Measurements from ENCODE around the gene LRCH1.

DNA sequence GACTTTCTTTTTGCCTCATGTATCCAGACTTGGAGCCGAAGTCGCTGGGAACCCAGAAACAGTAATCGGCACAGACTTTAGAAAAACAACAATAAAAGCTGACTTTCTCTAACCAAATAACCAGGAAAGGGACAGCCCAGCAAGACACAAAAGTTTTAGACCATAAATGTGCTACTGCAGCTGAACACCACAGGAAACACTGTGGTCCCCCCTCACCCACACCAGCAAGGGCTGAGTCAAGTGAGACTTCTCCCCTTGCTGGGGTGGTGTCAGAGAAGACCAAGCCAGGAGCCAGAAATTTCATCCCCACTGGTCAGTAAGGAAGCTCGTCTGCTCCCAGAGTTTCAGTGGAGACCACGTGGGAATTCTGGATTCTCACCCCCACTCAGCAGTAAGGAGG, 173.4 kb downstream of the LRCH1 start:
- TF ChIP-seq CTCF (IDR thresholded peaks at IDR 0.05), result no peak
- TF ChIP-seq EZH2 (IDR thresholded peaks at IDR 0.05), result no peak
